Measurements from ENCODE around the gene IGF1R.

GRCh38 chr15:98950248-98950647 is 301.9 kb downstream of the IGF1R start:
- TF ChIP-seq CTCF (IDR thresholded peaks at IDR 0.05) (no peak), POLR2A (IDR thresholded peaks at IDR 0.05) (no peak), EP300 (IDR thresholded peaks at IDR 0.05) (no peak)

All from suprapubic skin (tissue), 3 donors.